Activated CD8-positive, alpha-beta memory T cell treated with anti-CD3 and anti-CD28 coated beads for 24 hours (primary cell): Measurements from ENCODE around the gene NOD1.
"Not testable (repeated sequence)": the region's sequence is repeated elsewhere in the genome, so short reads cannot be mapped to it uniquely, and the experiment has no call there.

ENCODE experiments used
- DNase-seq: peaks from one replicate; pipeline ENCODE4 v3.0.0-alpha.2; 2020

NOD1 gene

DNA sequence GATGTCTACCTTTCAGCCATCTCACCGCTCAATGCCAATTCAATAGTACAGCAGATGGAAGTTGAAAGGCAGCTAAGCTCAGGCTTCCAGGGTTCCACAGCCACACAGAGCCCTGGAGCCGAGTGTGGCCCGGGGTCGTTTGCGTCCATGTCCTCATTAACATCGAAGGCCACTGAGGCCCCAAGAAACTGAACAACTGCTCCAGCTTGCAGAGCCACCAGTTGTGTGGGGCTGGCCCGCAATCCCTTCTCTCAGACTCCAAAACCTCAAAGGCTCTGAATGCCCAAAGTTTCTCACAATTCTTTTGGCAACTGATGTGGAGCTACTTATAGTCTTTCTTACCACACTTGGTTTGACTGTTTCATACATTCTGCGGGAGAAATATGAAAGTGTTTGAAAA lies 31.1 kb downstream of the NOD1 start:
- DNase-seq = no peak

DNA sequence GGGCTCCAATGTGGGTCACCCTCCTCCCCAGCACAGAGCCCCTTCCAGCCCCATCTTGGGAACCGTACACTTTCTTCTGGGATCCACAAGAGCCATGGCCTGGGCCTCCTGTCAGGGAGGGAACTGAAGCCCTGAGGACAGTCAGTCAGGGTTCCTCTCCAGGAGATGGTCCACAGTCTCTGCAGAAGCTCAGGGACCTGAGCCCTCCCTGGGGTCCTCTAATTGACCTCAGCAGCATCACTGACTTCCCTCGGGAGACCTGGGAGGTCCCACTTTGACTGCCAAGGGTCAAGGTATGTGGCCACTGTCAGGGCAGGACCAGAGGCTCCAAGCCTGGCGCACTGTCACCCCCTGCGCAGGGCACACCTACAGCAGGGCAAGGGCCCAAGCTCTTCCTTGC lies 32.3 kb downstream of the NOD1 start:
- DNase-seq = no peak

DNA sequence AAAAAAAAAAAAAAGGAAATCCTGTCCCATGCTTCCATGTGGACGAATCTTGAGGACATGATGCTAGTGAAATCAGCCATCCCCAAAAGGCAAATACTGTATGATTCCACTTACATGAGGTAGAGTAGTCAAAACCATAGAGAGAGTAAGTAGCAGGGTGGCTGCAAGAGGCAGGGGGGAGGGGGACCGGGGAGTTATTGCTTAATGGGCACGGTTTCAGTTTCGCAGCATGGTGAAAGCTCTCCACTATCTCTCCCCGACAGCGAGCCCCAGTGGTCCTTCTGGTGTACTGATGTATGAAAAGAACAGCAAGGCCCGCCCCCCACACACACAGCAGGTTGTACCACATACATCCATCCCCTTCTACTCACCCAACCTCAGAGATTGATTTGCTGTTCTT lies 32.8 kb downstream of the NOD1 start:
- DNase-seq = peak; percentile 83

DNA sequence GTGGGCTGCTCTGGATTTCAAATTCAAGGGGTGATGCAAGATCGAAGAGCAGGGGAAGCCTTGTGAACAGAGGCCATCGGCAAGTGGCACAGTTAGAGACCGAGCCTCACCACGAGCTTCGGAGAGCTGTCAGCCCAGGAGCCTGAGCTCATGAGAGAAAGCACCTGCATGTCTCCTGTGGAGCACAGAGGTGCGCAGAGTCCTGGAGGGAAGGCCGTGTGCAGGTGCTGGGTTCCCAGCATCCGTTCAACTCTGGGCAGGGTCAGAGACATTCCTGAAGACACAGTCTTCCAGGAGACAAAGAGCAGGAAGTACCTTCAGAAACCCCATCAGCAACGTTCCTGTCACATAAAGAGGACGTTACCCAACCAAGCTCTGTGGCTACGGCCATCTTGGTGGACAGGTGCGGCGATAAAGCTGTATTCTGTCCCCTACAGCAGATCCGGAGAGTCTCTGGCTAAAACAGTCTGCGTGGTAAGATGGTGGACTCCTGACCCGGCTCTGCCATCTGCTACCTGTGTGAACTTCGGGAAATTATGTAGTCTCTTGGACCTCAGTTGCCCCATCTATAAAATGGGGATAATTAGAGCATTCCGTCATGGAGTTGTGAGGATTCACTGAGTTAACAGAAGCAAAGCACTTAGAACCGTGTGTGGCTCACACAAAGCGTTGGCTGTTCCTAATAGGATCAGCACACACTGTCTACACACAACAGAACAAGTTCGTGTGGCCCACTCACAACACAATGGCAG lies 40.6 kb downstream of the NOD1 start:
- no peak for DNase-seq

GRCh38 chr7:30436518-30436917 lies 42.1 kb downstream of the NOD1 start:
- no peak for DNase-seq

DNA sequence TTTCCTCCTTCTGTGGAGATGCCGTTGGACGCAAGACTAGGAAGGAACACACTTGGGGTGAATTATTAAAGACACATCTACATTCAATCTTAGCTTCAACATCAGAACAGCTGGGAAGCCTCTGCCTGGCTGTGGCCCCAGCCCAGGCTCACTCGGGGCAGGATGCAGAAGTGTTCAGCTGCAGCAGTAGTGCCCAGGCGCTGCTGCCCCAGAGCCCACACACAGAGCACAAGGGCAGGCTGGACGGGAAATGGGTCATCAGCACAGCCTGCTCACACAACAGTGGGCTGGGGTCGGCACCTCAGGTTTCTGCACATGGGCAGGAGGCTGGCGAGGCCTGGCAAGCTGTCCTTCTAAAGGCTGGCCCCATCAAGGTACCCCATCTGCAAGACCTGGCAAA lies 42.5 kb downstream of the NOD1 start:
- DNase-seq = no peak

DNA sequence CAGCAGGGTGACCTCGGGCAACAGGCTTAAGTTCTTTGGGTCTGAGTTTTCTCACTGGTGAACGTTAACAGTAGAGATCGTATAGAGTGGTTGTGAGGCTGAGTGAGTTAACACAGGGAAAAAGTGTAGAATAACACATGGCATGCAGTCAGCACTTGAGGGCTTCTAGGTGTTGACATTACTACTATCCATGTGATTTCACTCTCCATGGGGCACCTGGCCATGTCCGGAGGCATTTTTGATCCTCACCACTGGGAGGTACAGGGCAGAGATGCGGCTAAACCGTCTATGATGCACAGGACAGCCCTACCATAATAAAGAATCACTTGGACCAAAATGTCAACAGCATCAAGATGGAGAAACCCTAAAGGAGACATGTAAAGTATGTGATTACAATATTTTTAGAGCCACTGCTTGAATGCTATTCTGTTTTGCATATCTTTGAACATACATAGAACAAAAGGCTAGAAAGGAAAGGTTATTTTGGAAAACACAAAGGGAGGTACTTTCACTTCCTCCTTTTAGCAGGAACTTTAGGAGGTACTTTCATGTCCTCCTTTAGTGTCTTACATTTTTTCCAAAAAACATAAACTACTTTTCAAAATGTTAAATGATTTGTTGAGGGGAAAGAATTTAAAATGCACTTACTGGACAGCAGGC lies 44.3 kb downstream of the NOD1 start:
- no peak for DNase-seq

DNA sequence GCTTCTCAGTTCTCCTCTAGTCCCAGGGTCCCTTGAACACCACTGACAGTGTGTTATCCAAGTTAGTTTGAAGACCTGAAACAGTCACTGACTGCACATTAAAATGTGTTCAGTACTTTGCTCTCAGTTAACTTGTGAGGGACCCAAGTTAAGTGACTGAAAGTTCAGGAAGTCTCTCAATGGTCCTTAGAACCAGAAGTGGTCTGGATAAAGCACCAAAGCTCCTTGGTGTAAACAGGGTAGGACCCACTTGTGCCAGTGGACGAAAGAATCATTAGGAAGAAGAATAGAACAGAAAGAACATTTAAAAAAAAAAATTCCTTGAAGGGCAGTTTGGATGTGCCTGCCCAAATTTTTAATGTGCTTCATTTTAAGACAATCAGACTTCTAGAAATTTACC lies 45.1 kb downstream of the NOD1 start:
- no peak for DNase-seq

GRCh38 chr7:30433082-30433481 lies 45.5 kb downstream of the NOD1 start:
- no peak for DNase-seq

DNA sequence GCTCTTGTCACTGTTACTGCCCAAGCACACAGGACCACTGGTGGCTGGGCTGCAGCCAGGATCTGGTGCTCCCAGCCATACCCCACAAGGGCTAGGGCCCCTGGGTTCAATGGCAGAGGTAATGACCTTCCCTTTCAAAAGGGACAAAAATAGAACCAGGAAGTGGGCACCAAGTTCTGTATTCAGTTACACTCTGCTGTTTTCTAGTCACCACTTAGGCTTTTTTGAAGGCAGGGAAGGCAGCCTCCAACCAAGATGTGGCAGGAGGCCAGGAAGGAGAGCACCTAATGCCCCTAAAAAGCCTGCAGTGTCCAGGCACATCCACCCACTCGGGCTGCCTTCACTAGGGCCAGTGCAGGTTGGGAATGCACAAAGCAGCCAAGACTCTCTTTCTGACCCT lies 47.8 kb downstream of the NOD1 start:
- no peak for DNase-seq

- DNase-seq = no peak
Measured at GRCh38 chr7:30430276-30430675, 48.3 kb downstream of the NOD1 start.

DNA sequence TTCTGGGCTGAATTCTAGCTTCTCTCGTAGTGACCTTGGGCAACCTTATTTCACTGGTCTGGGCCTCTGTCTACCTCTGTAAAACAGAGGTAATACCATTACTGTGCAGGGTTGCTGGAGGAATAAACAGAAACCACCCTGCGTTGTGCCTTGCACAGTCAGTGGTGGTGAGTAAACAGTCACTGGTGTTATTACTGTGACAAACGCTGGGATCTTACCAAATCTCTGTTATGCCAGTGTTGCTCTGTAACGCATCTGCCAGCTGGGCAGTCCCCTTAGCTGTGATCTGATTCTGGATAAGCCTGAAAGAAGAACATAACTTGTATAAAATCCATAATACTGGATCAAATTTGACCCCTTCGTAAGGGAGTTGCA lies 49.4 kb downstream of the NOD1 start:
- no peak for DNase-seq

DNA sequence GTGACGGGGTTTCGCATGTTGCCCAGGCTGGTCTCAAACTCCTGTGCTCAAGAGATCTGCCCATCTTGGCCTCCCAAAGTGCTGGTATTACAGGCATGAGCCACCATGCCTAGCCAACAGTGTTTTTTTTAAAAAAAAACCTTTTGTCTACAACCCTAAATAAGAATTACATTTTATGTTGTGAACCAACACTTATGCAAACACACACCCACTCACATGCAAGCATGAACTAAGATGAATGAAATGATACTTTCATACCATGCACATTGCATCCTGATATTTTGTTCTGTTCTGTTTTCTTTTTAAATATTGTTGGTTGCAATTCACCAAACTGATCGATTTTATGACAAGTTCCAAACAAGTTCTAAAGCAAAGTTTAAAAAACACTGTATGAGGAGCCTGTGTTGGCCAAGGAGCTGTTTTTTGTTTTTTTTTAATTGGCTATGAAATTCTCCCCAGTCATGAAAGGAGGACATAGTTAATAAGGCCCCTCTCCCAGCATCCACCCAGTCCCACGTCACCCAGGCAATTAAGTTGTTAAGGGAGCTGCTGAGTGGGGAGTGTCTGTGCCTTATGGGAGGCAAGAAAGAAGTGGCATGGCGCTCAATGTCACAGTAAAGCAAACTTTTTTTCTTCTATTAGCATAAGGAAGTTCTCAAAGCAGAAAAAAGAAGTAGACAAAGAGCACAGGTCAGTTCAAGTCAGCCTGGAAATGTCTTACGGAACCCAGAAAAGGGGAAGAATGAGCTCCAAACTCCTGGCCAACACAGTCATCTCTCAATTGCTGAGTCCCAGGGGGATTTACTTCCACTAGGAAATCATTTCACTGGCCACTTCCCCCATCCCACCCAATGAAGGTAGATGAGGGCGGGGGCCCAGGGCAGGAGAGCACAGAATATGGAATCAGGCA lies 50.1 kb downstream of the NOD1 start:
- DNase-seq = no peak

DNA sequence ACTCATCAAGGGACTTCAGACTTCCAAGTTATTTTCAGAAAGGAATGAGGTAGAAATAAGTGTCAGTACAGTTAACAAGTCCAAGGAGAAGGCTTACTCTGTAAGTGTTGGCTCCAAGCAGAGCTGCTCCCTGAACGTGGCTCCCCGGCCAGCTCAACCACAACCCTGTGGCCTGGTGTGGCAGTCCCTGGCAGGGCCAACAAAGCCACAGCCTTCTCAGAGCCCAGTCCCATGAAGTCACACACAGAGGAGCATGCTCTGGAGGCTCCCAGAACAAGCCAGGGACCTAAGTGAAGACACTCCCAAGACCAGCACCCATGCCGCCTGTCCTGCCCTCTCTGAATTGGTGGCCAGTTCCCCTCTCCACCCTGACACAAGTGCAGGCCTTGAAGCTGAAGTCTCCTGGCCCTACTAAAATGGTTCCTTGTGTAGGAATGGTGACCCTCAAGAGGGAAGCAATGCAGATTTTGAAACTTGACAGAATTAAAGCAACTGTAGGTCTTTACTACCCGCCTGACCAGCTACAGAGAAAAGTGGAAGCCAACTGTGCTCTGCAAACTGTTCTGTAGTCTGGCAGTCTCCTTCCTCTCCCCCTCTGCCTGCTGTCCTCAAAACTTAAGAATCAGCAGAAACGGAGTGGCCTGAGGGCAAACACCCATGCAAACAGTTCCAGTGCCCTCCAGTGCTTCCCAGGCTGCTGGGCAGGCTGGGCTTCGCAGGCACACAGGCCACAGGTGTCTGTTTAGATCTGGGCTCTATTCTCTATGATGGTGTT lies 51.1 kb downstream of the NOD1 start:
- no peak for DNase-seq

DNA sequence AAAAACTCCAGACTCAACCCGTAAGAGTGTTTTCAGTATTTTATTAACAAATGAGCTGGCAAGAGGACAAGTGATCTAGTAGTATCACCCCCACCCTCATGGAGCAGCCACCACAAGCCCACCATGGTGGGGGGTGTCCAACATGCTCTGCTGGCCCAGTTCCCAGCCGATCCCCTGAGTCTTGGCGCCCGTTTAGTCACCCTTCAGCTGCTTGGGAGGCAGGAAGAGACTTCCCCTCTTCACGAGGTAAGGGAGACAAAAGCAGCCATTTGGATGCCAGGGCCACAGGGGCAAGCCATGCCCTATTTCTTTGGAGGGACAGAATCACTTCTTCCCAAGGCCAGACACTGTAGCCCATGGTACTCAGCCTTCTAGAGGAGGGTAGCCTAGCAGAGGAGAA lies 54.1 kb downstream of the NOD1 start:
- DNase-seq = no peak

GRCh38 chr7:30423788-30424505 lies 54.6 kb downstream of the NOD1 start:
- peak; percentile 41 for DNase-seq

- no peak for DNase-seq
Measured at GRCh38 chr7:30422922-30423321, 55.7 kb downstream of the NOD1 start.

DNA sequence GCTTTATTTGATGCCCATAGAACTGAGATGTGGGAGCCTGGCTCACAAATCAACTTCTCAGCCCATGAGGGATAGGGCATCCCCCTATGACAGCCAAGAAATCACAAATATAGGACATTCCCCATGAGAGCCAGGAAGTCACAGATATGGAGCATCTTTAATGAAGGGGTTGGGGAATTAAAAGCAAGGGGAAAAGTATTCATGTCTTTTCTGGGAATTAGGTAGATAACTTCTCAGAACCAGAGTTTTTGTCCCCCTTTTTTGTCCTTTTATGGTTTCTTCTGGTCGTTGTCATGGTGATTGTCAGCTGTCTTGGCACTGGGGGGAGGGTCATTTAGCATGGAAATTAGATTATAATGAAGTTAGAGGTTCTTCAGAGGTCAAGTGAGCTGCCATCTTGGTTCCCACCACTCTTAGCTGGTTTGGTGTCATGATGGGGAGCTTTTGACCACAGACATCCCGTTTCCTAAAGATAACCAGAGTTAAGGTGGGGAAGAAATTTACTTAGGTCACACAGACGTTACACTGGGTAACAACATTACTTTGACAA lies 56.9 kb downstream of the NOD1 start:
- DNase-seq = no peak

DNA sequence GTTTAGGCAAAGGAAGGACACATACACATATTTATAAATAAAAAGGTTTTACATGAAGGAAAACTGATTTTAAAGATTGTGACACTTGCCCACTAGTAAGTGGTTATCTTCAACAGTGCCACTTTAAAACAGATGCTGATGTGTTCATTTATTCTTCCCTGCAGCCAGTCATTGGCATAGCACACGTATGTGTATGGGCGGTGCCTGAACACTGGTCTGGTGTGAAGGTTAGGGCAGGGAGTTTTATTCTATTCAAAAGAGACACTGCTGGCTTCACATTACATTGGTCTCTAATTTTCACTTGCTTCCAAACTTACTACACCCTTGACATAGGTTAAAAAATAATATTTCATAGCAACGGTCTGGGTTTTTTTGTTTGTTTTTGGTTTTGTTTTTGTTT lies 57.9 kb downstream of the NOD1 start:
- DNase-seq = no peak

GRCh38 chr7:30420080-30420479 lies 58.5 kb downstream of the NOD1 start:
- not testable (repeated sequence) for DNase-seq

DNA sequence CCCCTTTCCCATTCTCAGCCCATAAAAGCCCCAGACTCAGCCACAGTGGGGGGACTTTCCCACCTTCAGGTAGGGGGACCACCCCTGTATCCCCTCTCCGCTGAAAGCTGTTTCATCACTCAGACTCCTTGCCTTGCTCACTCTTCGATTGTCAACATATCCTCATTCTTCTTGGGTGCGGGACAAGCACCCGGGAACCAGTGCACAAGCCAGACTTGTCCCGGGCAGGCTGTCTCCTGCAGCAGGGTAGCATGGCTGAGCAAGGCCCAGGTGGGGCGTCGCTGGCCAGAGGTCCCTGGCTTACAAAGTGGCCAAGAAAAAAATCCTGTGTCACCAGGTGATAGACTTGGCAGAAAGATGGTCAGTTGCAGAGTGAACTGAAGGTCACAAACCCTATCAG lies 64.7 kb downstream of the NOD1 start:
- no peak for DNase-seq
